Ramos (cell line): ENCODE measurements around the gene FXYD4.
"Not testable (repeated sequence)": the region's sequence is repeated elsewhere in the genome, so short reads cannot be mapped to it uniquely, and the experiment has no call there.

Source experiments
- in situ Hi-C: fragments of 300-500 bp; cut with MboI; formaldehyde crosslinking; loops from one replicate; pipeline ENCODE4 v1.14.3; 2022; ENCODE audit warnings: low sequenced_read_pairs; ENCODE audit not compliant: unreplicated experiment

FXYD4 gene

GRCh38 chr10:43371418-43371817, at the start of gene FXYD4:
FXYD4 (plus strand) TSS chr10:43371636; CDS start chr10:43373747, 2,111 bp downstream.
- in situ Hi-C loops, result no loop called here

- in situ Hi-C loops, result no loop called here
These were observed 49.1 kb upstream of the FXYD4 start for GRCh38 chr10:43322331-43322730.

GRCh38 chr10:43322769-43323168, 48.7 kb upstream of the FXYD4 start:
- in situ Hi-C loops, result no loop called here

GRCh38 chr10:43323245-43323644, 48.2 kb upstream of the FXYD4 start:
- in situ Hi-C loops, result no loop called here

GRCh38 chr10:43324876-43325275, 46.6 kb upstream of the FXYD4 start:
- in situ Hi-C loops, result no loop called here

GRCh38 chr10:43327171-43327570, 44.3 kb upstream of the FXYD4 start:
- in situ Hi-C loops, result no loop called here

GRCh38 chr10:43327986-43328385, 43.5 kb upstream of the FXYD4 start:
- in situ Hi-C loops, result no loop called here

- in situ Hi-C loops, result not testable (repeated sequence)
These were observed 42.6 kb upstream of the FXYD4 start for GRCh38 chr10:43328810-43329209.

- in situ Hi-C loops, result not testable (repeated sequence)
These were observed 42.1 kb upstream of the FXYD4 start for GRCh38 chr10:43329246-43329885.

GRCh38 chr10:43330049-43330823, 41.2 kb upstream of the FXYD4 start:
- in situ Hi-C loops, result not testable (repeated sequence)

- in situ Hi-C loops, result not testable (repeated sequence)
These were observed 40.7 kb upstream of the FXYD4 start for GRCh38 chr10:43330824-43331127.

GRCh38 chr10:43333653-43334052, 37.8 kb upstream of the FXYD4 start:
- in situ Hi-C loops, result no loop called here

GRCh38 chr10:43336061-43336460, 35.4 kb upstream of the FXYD4 start:
- in situ Hi-C loops, result no loop called here

- in situ Hi-C loops, result no loop called here
These were observed 34.7 kb upstream of the FXYD4 start for GRCh38 chr10:43336641-43337318.

- in situ Hi-C loops, result not testable (repeated sequence)
These were observed 33.9 kb upstream of the FXYD4 start for GRCh38 chr10:43337536-43337935.

GRCh38 chr10:43338117-43338516, 33.3 kb upstream of the FXYD4 start:
- in situ Hi-C loops, result no loop called here

- in situ Hi-C loops, result no loop called here
These were observed 32.3 kb upstream of the FXYD4 start for GRCh38 chr10:43339136-43339535.

- in situ Hi-C loops, result no loop called here
These were observed 31.3 kb upstream of the FXYD4 start for GRCh38 chr10:43340101-43340500.

GRCh38 chr10:43340619-43341018, 30.8 kb upstream of the FXYD4 start:
- in situ Hi-C loops, result no loop called here

- in situ Hi-C loops, result no loop called here
These were observed 30.0 kb upstream of the FXYD4 start for GRCh38 chr10:43341450-43341849.
